Gastroesophageal sphincter (tissue), 3 donors: ENCODE measurements around the gene LMO1.

Experiments used
- CTCF ChIP-seq, 4 experiments: fragments of 200-600 bp in 2 of 4; fragments of 450-650 bp in 2 of 4; sonication (generic) in 1 of 4; IDR thresholded peaks; one replicate each; pipeline ENCODE4 v1.5.1; 2017 to 2019; ENCODE audit warnings: antibody characterized with exemption in 4 of 4, mild to moderate bottlenecking in 2 of 4, moderate library complexity in 2 of 4
- POLR2A ChIP-seq, 2 donors: fragments of 450-650 bp; IDR thresholded peaks; one replicate each; pipeline ENCODE4 v1.6.1; 2017; ENCODE audit warnings: antibody characterized with exemption in 2 of 2, mild to moderate bottlenecking in 2 of 2, moderate library complexity in 1 of 2

GRCh38 chr11:8282631-8283030 lies 19.0 kb upstream of the LMO1 start:
- TF ChIP-seq CTCF (IDR thresholded peaks at IDR 0.05) (no peak), POLR2A (IDR thresholded peaks at IDR 0.05) (no peak)
